Loucy (cell line): Measurements from ENCODE around the gene SLC25A31.

Experiments used
- H2AFZ ChIP-seq: fragments of 200-600 bp; sonication (generic); 2 replicates; pipeline ENCODE4 v1.6.0; 2016; ENCODE audit warnings: antibody characterized with exemption, mild to moderate bottlenecking, low read length, moderate library complexity
- H3F3A ChIP-seq: fragments of 200-600 bp; 2 replicates; pipeline ENCODE4 v1.6.0; 2016; ENCODE audit warnings: antibody characterized with exemption, low read depth, mild to moderate bottlenecking
- H3K27me3 ChIP-seq: fragments of 200-600 bp; sonication (generic); 2 replicates; pipeline ENCODE4 v1.6.1; 2014; ENCODE audit warnings: low read length, mild to moderate bottlenecking; ENCODE audit not compliant: insufficient read depth, poor library complexity, severe bottlenecking
- H3K36me3 ChIP-seq: fragments of 200-600 bp; sonication (generic); 2 replicates; pipeline ENCODE4 v1.6.1; 2016; ENCODE audit warnings: low read length; ENCODE audit not compliant: insufficient read depth
- H3K4me1 ChIP-seq: fragments of 200-600 bp; sonication (generic); 2 replicates; pipeline ENCODE4 v1.5.1; 2014; ENCODE audit warnings: low read length, mild to moderate bottlenecking; ENCODE audit not compliant: insufficient read depth, poor library complexity, severe bottlenecking
- H3K4me2 ChIP-seq: fragments of 200-600 bp; sonication (generic); 2 replicates; pipeline ENCODE4 v1.6.0; 2014; ENCODE audit warnings: antibody characterized with exemption, low read length, low read depth, mild to moderate bottlenecking; ENCODE audit not compliant: poor library complexity, severe bottlenecking
- H3K4me3 ChIP-seq: fragments of 200-600 bp; sonication (generic); 2 replicates; pipeline ENCODE4 v1.5.1; 2014; ENCODE audit warnings: low read length, mild to moderate bottlenecking, mixed read lengths; ENCODE audit not compliant: poor library complexity, severe bottlenecking
- H3K79me2 ChIP-seq: fragments of 200-600 bp; sonication (generic); 2 replicates; pipeline ENCODE4 v1.6.1; 2014; ENCODE audit warnings: low read length; ENCODE audit not compliant: insufficient read depth
- H3K9ac ChIP-seq: fragments of 200-600 bp; sonication (generic); 2 replicates; pipeline ENCODE4 v1.6.0; 2014; ENCODE audit warnings: mild to moderate bottlenecking, low read depth, low read length, moderate library complexity; ENCODE audit not compliant: poor library complexity, severe bottlenecking
- H3K9me2 ChIP-seq: fragments of 200-600 bp; sonication (generic); replicated peaks from 2 replicates; pipeline ENCODE4 v1.6.1; 2016; ENCODE audit warnings: low read depth, low read length, mixed read lengths
- H3K9me3 ChIP-seq: fragments of 200-600 bp; sonication (generic); 2 replicates; pipeline ENCODE4 v1.6.1; 2014; ENCODE audit warnings: mild to moderate bottlenecking, antibody characterized with exemption, low read length, low read depth; ENCODE audit not compliant: insufficient read depth
- H4K20me1 ChIP-seq: fragments of 200-600 bp; sonication (generic); 2 replicates; pipeline ENCODE4 v1.6.0; 2014; ENCODE audit warnings: antibody characterized with exemption, low read length, mild to moderate bottlenecking; ENCODE audit not compliant: insufficient read depth, poor library complexity, severe bottlenecking
- EZH2phosphoT487 ChIP-seq: fragments of 200-600 bp; IDR thresholded peaks from 2 replicates; pipeline ENCODE4 v1.6.1; 2018; ENCODE audit warnings: antibody characterized with exemption, mild to moderate bottlenecking, moderate library complexity, borderline replicate concordance
- TF ChIP-seq, protein P1 (sequence below): fragments of 200-600 bp; sonication (generic); conservative IDR thresholded peaks from 2 replicates; pipeline ENCODE4 v1.5.1; 2014; ENCODE audit warnings: mild to moderate bottlenecking, antibody characterized with exemption, low read length

The SLC25A31 gene

DNA sequence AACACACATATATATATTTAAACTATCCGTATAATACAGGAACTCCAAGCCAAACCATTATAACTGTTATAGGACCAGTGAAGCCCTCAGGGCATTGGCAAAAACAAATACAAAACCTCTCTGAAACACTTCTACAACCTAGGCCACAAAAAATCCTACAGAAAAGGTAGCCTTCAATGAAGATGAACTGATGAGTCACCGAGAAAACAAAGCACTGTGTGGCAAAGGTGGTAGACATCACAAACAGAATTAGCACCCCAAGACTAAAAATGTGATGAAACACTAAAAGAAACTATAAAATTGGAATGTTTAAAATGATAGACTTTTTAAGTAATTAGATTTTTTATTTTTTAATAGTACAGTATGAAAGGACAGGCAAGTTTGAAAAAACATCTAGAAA is 46.4 kb downstream of the SLC25A31 start:
- TF ChIP-seq, protein P1, sequence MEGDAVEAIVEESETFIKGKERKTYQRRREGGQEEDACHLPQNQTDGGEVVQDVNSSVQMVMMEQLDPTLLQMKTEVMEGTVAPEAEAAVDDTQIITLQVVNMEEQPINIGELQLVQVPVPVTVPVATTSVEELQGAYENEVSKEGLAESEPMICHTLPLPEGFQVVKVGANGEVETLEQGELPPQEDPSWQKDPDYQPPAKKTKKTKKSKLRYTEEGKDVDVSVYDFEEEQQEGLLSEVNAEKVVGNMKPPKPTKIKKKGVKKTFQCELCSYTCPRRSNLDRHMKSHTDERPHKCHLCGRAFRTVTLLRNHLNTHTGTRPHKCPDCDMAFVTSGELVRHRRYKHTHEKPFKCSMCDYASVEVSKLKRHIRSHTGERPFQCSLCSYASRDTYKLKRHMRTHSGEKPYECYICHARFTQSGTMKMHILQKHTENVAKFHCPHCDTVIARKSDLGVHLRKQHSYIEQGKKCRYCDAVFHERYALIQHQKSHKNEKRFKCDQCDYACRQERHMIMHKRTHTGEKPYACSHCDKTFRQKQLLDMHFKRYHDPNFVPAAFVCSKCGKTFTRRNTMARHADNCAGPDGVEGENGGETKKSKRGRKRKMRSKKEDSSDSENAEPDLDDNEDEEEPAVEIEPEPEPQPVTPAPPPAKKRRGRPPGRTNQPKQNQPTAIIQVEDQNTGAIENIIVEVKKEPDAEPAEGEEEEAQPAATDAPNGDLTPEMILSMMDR: no peak
- no peak for TF ChIP-seq EZH2phosphoT487
- Histone ChIP-seq H3K9me2 (no peaks in the 10 kb centered on the region), H2AFZ (no peak overlapping the region), H3K9me3 (no peaks in the 10 kb centered on the region), H3K9ac (no peak overlapping the region), H3K4me1 (no peaks in the 10 kb centered on the region), H3K4me3 (no peak overlapping the region), H3K36me3 (no peaks in the 10 kb centered on the region), H4K20me1 (no peaks in the 10 kb centered on the region), H3F3A (no peaks in the 10 kb centered on the region), H3K27me3 (no peaks in the 10 kb centered on the region), H3K79me2 (no peaks in the 10 kb centered on the region), H3K4me2 (no peak overlapping the region)

DNA sequence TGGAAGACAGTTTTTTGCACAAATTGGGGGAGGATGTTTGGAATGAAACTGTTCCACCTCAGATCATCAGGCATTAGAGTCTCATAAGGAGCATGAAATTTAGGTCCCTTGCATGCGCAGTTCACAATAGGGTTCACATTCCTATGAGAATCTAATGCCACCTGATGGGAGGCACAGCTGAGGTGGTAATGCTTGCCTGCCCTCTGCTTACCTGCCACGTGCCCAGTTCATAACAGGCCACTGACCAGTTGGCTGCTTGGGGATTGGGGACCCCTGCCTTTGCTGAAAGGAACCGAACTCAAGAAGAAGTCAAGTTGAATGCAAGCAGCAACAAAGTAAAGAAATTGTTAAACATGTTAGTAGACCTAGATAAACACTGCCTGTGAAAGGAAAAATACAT is 47.3 kb downstream of the SLC25A31 start:
- Histone ChIP-seq H3K79me2 (no peaks in the 10 kb centered on the region), H2AFZ (no peak overlapping the region)
- TF ChIP-seq, protein P1: no peak
- no peak for TF ChIP-seq EZH2phosphoT487

DNA sequence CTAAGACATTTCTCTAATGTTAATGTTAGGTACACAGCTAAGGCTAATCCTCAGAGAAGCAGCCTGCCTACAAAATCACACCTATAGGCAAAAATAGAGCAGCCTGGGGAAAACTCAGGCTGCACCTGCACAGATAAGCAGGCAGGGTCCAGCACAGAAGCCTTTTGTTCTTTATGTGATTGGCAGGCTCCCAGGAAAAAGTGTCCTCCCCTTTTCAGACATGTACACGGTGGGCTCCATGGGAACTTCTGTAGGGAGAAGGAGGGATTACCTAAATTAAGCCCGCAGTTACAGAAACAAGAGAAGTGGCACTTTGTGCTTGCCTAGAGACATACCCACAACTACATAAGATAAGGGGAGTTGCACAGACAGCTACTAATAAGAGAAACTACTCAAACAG is 47.9 kb downstream of the SLC25A31 start:
- no peaks in the 10 kb centered on the region for H3K9me2 ChIP-seq
- H3K4me2 ChIP-seq: no peak overlapping the region
- H3K9me3 ChIP-seq: no peaks in the 10 kb centered on the region
- no peaks in the 10 kb centered on the region for H3F3A ChIP-seq
- H3K27me3 ChIP-seq: no peaks in the 10 kb centered on the region
- no peak overlapping the region for H2AFZ ChIP-seq
- TF ChIP-seq EZH2phosphoT487: no peak
- TF ChIP-seq, protein P1: no peak
- H3K4me3 ChIP-seq: no peak overlapping the region
- no peaks in the 10 kb centered on the region for H3K4me1 ChIP-seq
- H3K79me2 ChIP-seq: no peaks in the 10 kb centered on the region
- no peak overlapping the region for H3K9ac ChIP-seq
- no peaks in the 10 kb centered on the region for H4K20me1 ChIP-seq
- no peaks in the 10 kb centered on the region for H3K36me3 ChIP-seq

More for the DNA sequence above, 47.3 kb downstream of the SLC25A31 start:
- Histone ChIP-seq H3K4me1 (no peaks in the 10 kb centered on the region), H3K4me3 (no peak overlapping the region), H3F3A (no peaks in the 10 kb centered on the region), H3K36me3 (no peaks in the 10 kb centered on the region), H3K9me2 (no peaks in the 10 kb centered on the region), H3K4me2 (no peak overlapping the region), H3K9ac (no peak overlapping the region), H3K9me3 (no peaks in the 10 kb centered on the region), H4K20me1 (no peaks in the 10 kb centered on the region), H3K27me3 (no peaks in the 10 kb centered on the region)
